B cell (primary cell): ENCODE data around the gene HPN. TPM values are rescaled to one million over a fixed set of nuclear protein-coding genes. Genes with fewer than 3 reads are reported as not detected.

Experiments used
- ATAC-seq: fragments of 200-7000 bp; cut with Tn5 transposase; one replicate; pipeline ENCODE4 v1.10.0; 2021; ENCODE audit warnings: low read depth, mild to moderate bottlenecking, moderate number of reproducible peaks, moderate library complexity
- CTCF ChIA-PET: fragments of 350-600 bp; sonication (Branson Sonifier 250); formaldehyde crosslinking; loops from one replicate; lab custom pipeline; 2021; ENCODE audit warnings: antibody characterized with exemption, inconsistent platforms; lab: Charles Lee
- POLR2A ChIA-PET: fragments of 350-600 bp; sonication (Branson Sonifier 250); formaldehyde crosslinking; loops from one replicate; lab custom pipeline; 2021; ENCODE audit warnings: antibody characterized with exemption; lab: Charles Lee
- DNase-seq: peaks from one replicate; pipeline ENCODE4 v3.0.0; 2013
- H2AFZ ChIP-seq: 2 replicates; pipeline ENCODE4 v1.6.1; 2012; ENCODE audit warnings: mild to moderate bottlenecking, low read depth, low read length; ENCODE audit not compliant: insufficient read depth, poor library complexity, severe bottlenecking
- H3K27ac ChIP-seq, 2 donors: 1 replicate in 1 of 2; 2 replicates in 1 of 2; pipeline ENCODE4 v1.5.1; 2012 to 2013; ENCODE audit warnings: low read length in 2 of 2, mild to moderate bottlenecking in 2 of 2, moderate library complexity in 1 of 2
- H3K27me3 ChIP-seq, 4 experiments: fragments of 200-600 bp in 1 of 4; sonication (generic) in 1 of 4; replicated peaks in 1 of 4; 1 replicate in 2 of 4; 2 replicates in 2 of 4; pipeline versions ENCODE4 v1.6.1 to v1.7.0; 2013 to 2016; ENCODE audit warnings: low read length in 3 of 4, mild to moderate bottlenecking in 2 of 4, mixed read lengths in 1 of 4, moderate library complexity in 1 of 4; ENCODE audit not compliant: insufficient read depth in 4 of 4, control insufficient read depth in 3 of 4; ENCODE audit errors: control extremely low read depth in 1 of 4
- H3K36me3 ChIP-seq, 2 experiments: replicated peaks in 1 of 2; 1 replicate in 1 of 2; 2 replicates in 1 of 2; pipeline versions ENCODE4 v1.6.1 to v1.7.1; 2013; ENCODE audit warnings: low read length in 1 of 2; ENCODE audit not compliant: insufficient read depth in 2 of 2, control insufficient read depth in 1 of 2; ENCODE audit errors: control extremely low read depth in 1 of 2, extremely low read depth in 1 of 2
- H3K4me1 ChIP-seq, 2 donors: fragments of 200-600 bp in 1 of 2; sonication (generic) in 1 of 2; 1 replicate in 1 of 2; 2 replicates in 1 of 2; pipeline versions ENCODE4 v1.5.1 to v1.6.1; 2013 to 2017; ENCODE audit warnings: low read length in 2 of 2; ENCODE audit not compliant: control insufficient read depth in 2 of 2, insufficient read depth in 2 of 2
- H3K4me2 ChIP-seq: replicated peaks from 2 replicates; pipeline ENCODE3; 2012; ENCODE audit warnings: mild to moderate bottlenecking, low read depth, low read length; ENCODE audit not compliant: poor library complexity, severe bottlenecking
- H3K4me3 ChIP-seq, 5 experiments: fragments of 200-600 bp in 1 of 5; sonication (generic) in 1 of 5; 1 replicate in 3 of 5; 2 replicates in 2 of 5; pipeline versions ENCODE4 v1.5.1 to v1.7.0; 2011 to 2016; ENCODE audit warnings: low read length in 4 of 5, mild to moderate bottlenecking in 4 of 5, low read depth in 2 of 5, control low read depth in 1 of 5, moderate library complexity in 1 of 5; ENCODE audit not compliant: insufficient read depth in 1 of 5; ENCODE audit errors: control extremely low read depth in 1 of 5, extremely low read depth in 1 of 5
- H3K79me2 ChIP-seq: fragments of 200-600 bp; sonication (generic); one replicate; pipeline ENCODE4 v1.6.0; 2016; ENCODE audit warnings: low read length; ENCODE audit not compliant: control insufficient read depth, insufficient read depth
- H3K9ac ChIP-seq: fragments of 200-600 bp; sonication (generic); 2 replicates; pipeline ENCODE4 v1.6.1; 2017; ENCODE audit warnings: mild to moderate bottlenecking, low read length, moderate library complexity
- H3K9me3 ChIP-seq, 3 donors: one replicate each; pipeline versions ENCODE4 v1.6.1 to v1.7.1; 2013; ENCODE audit warnings: low read length in 2 of 3; ENCODE audit not compliant: control insufficient read depth in 2 of 3, insufficient read depth in 1 of 3; ENCODE audit errors: control extremely low read depth in 1 of 3
- H4K20me1 ChIP-seq: 2 replicates; pipeline ENCODE4 v1.6.0; 2012; ENCODE audit warnings: mild to moderate bottlenecking, low read length; ENCODE audit not compliant: insufficient read depth, control insufficient read depth, poor library complexity, severe bottlenecking
- H3K27ac Mint-ChIP-seq: one replicate; pipeline ENCODE4 v1.8.0; 2021; ENCODE audit warnings: mixed read lengths
- H3K27me3 Mint-ChIP-seq: one replicate; pipeline ENCODE4 v1.8.0; 2021; ENCODE audit warnings: mixed read lengths
- H3K4me1 Mint-ChIP-seq: one replicate; pipeline ENCODE4 v1.8.0; 2021; ENCODE audit warnings: mixed read lengths
- H3K4me3 Mint-ChIP-seq: one replicate; pipeline ENCODE4 v1.8.0; 2021; ENCODE audit warnings: mixed read lengths
- H3K9me3 Mint-ChIP-seq: one replicate; pipeline ENCODE4 v1.8.0; 2022; ENCODE audit warnings: mixed read lengths; ENCODE audit not compliant: insufficient read depth
- EZH2 ChIP-seq: IDR thresholded peaks from 2 replicates; pipeline ENCODE4 v1.6.1; 2012; ENCODE audit warnings: borderline replicate concordance, low read depth, mild to moderate bottlenecking, moderate library complexity, low read length; ENCODE audit not compliant: insufficient read depth, poor library complexity, severe bottlenecking
- WGBS: methylation state at CpG from one replicate; pipeline ENCODE4 v1.1.5; 2013; ENCODE audit warnings: missing lambda C conversion rate; ENCODE audit not compliant: insufficient coverage; 5-methylcytosine and 5-hydroxymethylcytosine counted together
- intact Hi-C: fragments of 100-400 bp; cut with micrococcal nuclease; formaldehyde crosslinking; loops from one replicate; pipeline ENCODE4 v1.10.0; 2022
- polyA plus RNA-seq: library from polyadenylated mRNA; depleted of rRNA; stranded (reverse); fragments of >200 nt; gene quantifications from 2 replicates; pipeline ENCODE4 v1.2.3, GENCODE V29; 2012
- total RNA-seq, 2 donors: library from RNA; stranded (reverse); fragments of 120-200 nt in 1 of 2; gene quantifications; 1 replicate in 1 of 2; 2 replicates in 1 of 2; pipeline versions ENCODE4 v1.2.3 to v1.2.4, GENCODE V29; 2013 to 2022
- TF ChIP-seq, protein P1 (sequence below): fragments of 200-600 bp; IDR thresholded peaks from one replicate; pipeline ENCODE4 v1.8.0; 2022; ENCODE audit warnings: antibody characterized with exemption, mild to moderate bottlenecking

The HPN gene
- total and polyA plus RNA-seq, 2 donors (not counting 1 experiment from before 2014, with no cell fraction given): 0.30 TPM; not detected in 1

DNA sequence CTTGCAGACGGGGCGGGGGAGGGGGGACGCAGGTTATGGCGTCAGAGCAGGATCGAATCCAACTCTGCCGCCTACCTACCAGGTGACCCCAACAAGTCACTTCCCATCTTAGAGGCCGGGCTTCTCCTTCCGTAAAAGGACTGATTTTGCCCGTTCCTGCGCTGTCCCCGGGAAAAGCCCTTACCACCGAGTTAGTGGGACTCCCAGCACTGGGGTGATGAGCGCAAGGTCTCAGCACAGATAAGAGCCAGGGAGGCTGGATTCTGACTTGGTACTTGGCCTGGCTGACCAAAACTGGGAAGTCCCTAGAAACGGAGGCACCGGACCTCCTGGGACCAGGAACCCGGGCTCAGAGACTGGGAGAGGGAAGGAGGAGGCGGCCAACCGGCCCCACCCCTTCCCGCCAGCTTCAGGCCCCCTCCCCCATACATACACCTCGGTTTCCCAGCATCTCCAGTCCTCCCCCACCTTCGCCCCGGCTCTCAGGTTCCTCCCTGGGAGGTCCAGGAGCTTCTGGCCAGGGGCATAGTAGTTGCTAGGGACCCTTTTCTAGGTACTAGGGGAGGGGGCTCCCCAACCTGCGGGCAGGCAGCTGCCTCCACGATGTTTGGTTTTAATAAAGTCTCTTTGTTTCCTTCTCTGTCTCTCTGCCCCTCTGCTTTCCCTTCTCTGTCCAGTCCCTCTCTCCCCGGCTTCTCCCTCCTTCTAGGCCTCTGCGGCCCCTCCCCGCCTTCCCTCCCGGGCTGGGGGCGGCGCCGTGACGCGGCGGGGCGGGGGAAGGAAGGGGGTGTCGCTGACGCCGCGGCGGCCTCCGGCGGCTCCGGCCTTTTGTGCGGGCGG lies 41.8 kb upstream of the HPN start, which contains the start of gene GRAMD1A:
GRAMD1A (plus strand) TSS at position 826 of the 840 bp plus-strand sequence. CDS start 156 bp downstream, outside the sequence.
- peak within 1 kb of the TSS; percentile 92 for H2AFZ ChIP-seq
- peaks cover 22% of the 10 kb centered on the region for H4K20me1 ChIP-seq
- 6% methylated on average over 27 of the region's 45 CpGs for WGBS

More for the DNA sequence above, 41.8 kb upstream of the HPN start, which contains the start of gene GRAMD1A:
- peaks cover 59% of the 10 kb centered on the region for H3K4me1 Mint-ChIP-seq
- DNase-seq: peak; percentile 77
- ChIA-PET POLR2A (interaction anchor here (0.6 to 1.2 kb wide), 2 partner anchors 26 to 455 kb away, joined by 3 to 6 read pairs; no protein-coding TSS in a partner anchor), CTCF (interaction anchor here (0.6 to 1.2 kb wide), 2 partner anchors 27 to 1468 kb away, joined by 3 read pairs; no protein-coding TSS in a partner anchor)
- Histone ChIP-seq H3K9ac (peak within 1 kb of the TSS; percentile 76), H3K4me2 (peak within 1 kb of the TSS; percentile 99), H3K27me3 (no peaks in the 10 kb centered on the region), H3K4me1 (peaks cover 47 to 67% of the 10 kb centered on the region in 2 donors), H3K36me3 (peaks cover 3 to 4% of the 10 kb centered on the region in 2 experiments), H3K27ac (peak within 1 kb of the TSS; percentile 79 to 84), H3K79me2 (peaks cover 47% of the 10 kb centered on the region), H3K9me3 (peaks cover 0 to 3% (median 0%) of the 10 kb centered on the region in 3 donors), H3K4me3 (peak within 1 kb of the TSS; percentile 66 to 84 (median 74))
- H3K9me3 Mint-ChIP-seq: no peaks in the 10 kb centered on the region
- ATAC-seq: peak; percentile 61
- peak within 1 kb of the TSS; percentile 93 for H3K4me3 Mint-ChIP-seq
- intact Hi-C loops: loop anchor here (5.0 kb wide), 1 partner anchor 267 kb away; the partner anchor contains the start of gene ZNF181
- H3K27me3 Mint-ChIP-seq: no peaks in the 10 kb centered on the region
- peak within 1 kb of the TSS; percentile 91 for H3K27ac Mint-ChIP-seq
- TF ChIP-seq, protein P1, sequence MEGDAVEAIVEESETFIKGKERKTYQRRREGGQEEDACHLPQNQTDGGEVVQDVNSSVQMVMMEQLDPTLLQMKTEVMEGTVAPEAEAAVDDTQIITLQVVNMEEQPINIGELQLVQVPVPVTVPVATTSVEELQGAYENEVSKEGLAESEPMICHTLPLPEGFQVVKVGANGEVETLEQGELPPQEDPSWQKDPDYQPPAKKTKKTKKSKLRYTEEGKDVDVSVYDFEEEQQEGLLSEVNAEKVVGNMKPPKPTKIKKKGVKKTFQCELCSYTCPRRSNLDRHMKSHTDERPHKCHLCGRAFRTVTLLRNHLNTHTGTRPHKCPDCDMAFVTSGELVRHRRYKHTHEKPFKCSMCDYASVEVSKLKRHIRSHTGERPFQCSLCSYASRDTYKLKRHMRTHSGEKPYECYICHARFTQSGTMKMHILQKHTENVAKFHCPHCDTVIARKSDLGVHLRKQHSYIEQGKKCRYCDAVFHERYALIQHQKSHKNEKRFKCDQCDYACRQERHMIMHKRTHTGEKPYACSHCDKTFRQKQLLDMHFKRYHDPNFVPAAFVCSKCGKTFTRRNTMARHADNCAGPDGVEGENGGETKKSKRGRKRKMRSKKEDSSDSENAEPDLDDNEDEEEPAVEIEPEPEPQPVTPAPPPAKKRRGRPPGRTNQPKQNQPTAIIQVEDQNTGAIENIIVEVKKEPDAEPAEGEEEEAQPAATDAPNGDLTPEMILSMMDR: no peak
- TF ChIP-seq EZH2: no peak
